ENCODE results near the gene RALGAPA1. TPM values are rescaled to one million over a fixed set of nuclear protein-coding genes. Genes with fewer than 3 reads are reported as not detected.

Gene RALGAPA1
- total RNA-seq, 1 experiment from 2014 or later = 31.7 TPM

- H3K9me3 Mint-ChIP-seq = no peaks in the 10 kb centered on the region
- peaks cover 5% of the 10 kb centered on the region for H3K4me1 Mint-ChIP-seq
- H3K36me3 Mint-ChIP-seq = no peaks in the 10 kb centered on the region
- no peak overlapping the region for H3K4me3 Mint-ChIP-seq
- DNase-seq (ENCODE audit: low spot score) = no peak
- TF ChIP-seq CTCF (IDR thresholded peaks at IDR 0.05) = no peak
- TF ChIP-seq ARID4B (CRISPR knock-in tag; IDR thresholded peaks at IDR 0.05; ENCODE audit: borderline replicate concordance) = no peak
- TF ChIP-seq ZNF281 (CRISPR knock-in tag; IDR thresholded peaks at IDR 0.05) = no peak
- TF ChIP-seq GTF2I (CRISPR knock-in tag; conservative IDR thresholded peaks at IDR 0.05) = no peak
- peak; percentile 80 for ATAC-seq
- ChIA-PET POLR2A (no interaction called here), CTCF (no interaction called here)
- no peaks in the 10 kb centered on the region for H3K27me3 Mint-ChIP-seq (ENCODE audit: low read depth)
- no peak overlapping the region for H3K27ac Mint-ChIP-seq
Measured at GRCh38 chr14:35760143-35760542, 49.0 kb downstream of the RALGAPA1 start.

GRCh38 chr14:35758523-35759129 lies 50.5 kb downstream of the RALGAPA1 start:
- H3K9me3 Mint-ChIP-seq = no peaks in the 10 kb centered on the region
- TF ChIP-seq ESRRA (CRISPR knock-in tag; IDR thresholded peaks at IDR 0.05; ENCODE audit: borderline replicate concordance) = no peak
- no peak for TF ChIP-seq ZNF396 (CRISPR knock-in tag; IDR thresholded peaks at IDR 0.05; ENCODE audit: borderline replicate concordance)
- no peak for TF ChIP-seq ZNF532 (CRISPR knock-in tag; IDR thresholded peaks at IDR 0.05; ENCODE audit: borderline replicate concordance)
- TF ChIP-seq HMGA2 (CRISPR knock-in tag; IDR thresholded peaks at IDR 0.05) = no peak
- no peak for TF ChIP-seq ZNF219 (CRISPR knock-in tag; IDR thresholded peaks at IDR 0.05; ENCODE audit: borderline replicate concordance)
- no peak for TF ChIP-seq STAT6 (CRISPR knock-in tag; conservative IDR thresholded peaks at IDR 0.05; ENCODE audit: low read depth)
- no peak for TF ChIP-seq ZNF425 (CRISPR knock-in tag; conservative IDR thresholded peaks at IDR 0.05)
- TF ChIP-seq TP53 (CRISPR knock-in tag; IDR thresholded peaks at IDR 0.05) = no peak
- TF ChIP-seq NFE2L1 (CRISPR knock-in tag; IDR thresholded peaks at IDR 0.05) = no peak
- no peak for TF ChIP-seq ZMAT4 (CRISPR knock-in tag; IDR thresholded peaks at IDR 0.05)
- no peak for TF ChIP-seq CBFB (CRISPR knock-in tag; IDR thresholded peaks at IDR 0.05; ENCODE audit: low read depth)

More at GRCh38 chr14:35758523-35759129, 50.5 kb downstream of the RALGAPA1 start:
- ChIA-PET POLR2A (no interaction called here), CTCF (interaction anchor here (1.0 kb wide), 1 partner anchor 10 kb away, joined by 5 read pairs; no protein-coding TSS in a partner anchor)
- no peak overlapping the region for H3K4me3 Mint-ChIP-seq
- ATAC-seq (no peak), DNase-seq (ENCODE audit: low spot score) (no peak)
- H3K4me1 Mint-ChIP-seq = peaks cover 5% of the 10 kb centered on the region
- peaks cover 4% of the 10 kb centered on the region; the same call in 1 of the 2 replicates for H3K36me3 Mint-ChIP-seq
- H3K27ac Mint-ChIP-seq = no peak overlapping the region
- no peaks in the 10 kb centered on the region for H3K27me3 Mint-ChIP-seq (ENCODE audit: low read depth)

All from WTC11 (cell line).